Measurements from ENCODE around the gene DNM2.

The DNM2 gene

GRCh38 chr19:10805758-10806247 is 87.9 kb downstream of the DNM2 start:
- Histone ChIP-seq H2BK120ac (ENCODE audit: low read depth, low read length) (no peak overlapping the region), H3K56ac (ENCODE audit: low read length) (no peak overlapping the region), H4K5ac (ENCODE audit: low read length) (no peak overlapping the region), H3K4me2 (ENCODE audit: low read length) (no peak overlapping the region), H3K4me3 (ENCODE audit: low read length) (no peak overlapping the region), H2AK5ac (ENCODE audit: low read length) (no peak overlapping the region), H2BK15ac (replicated peaks; ENCODE audit: low read depth) (no peak overlapping the region), H2BK5ac (ENCODE audit: low read length) (no peak overlapping the region), H3K9ac (ENCODE audit: low read length) (no peak overlapping the region), H3K27me3 (ENCODE audit: insufficient read depth, low read length, poor library complexity) (no peaks in the 10 kb centered on the region), H3K27ac (ENCODE audit: low read depth, low read length) (no peak overlapping the region), H3K79me2 (ENCODE audit: control insufficient read depth, insufficient read depth, low read length) (no peaks in the 10 kb centered on the region), H3K4me1 (ENCODE audit: control insufficient read depth, low read depth, low read length) (no peaks in the 10 kb centered on the region), H3K36me3 (ENCODE audit: control insufficient read depth, insufficient read depth, low read length) (peaks cover 3% of the 10 kb centered on the region), H3K23ac (ENCODE audit: low read length) (no peak overlapping the region), H4K8ac (ENCODE audit: low read depth, low read length) (no peak overlapping the region), H3K18ac (ENCODE audit: low read length) (no peak overlapping the region), H3K79me1 (ENCODE audit: low read length) (no peaks in the 10 kb centered on the region), H3K4ac (ENCODE audit: low read depth, low read length) (no peak overlapping the region)
- no CpG with 5 or more reads among the region's 11 CpGs for WGBS (ENCODE audit: extremely low coverage, insufficient coverage, low lambda C conversion rate)
- DNase-seq = no peak

GRCh38 chr19:10808937-10809649 is 91.2 kb downstream of the DNM2 start:
- H3K4me3 ChIP-seq (ENCODE audit: low read length) = no peak overlapping the region
- H3K4me1 ChIP-seq (ENCODE audit: control insufficient read depth, low read depth, low read length) = no peaks in the 10 kb centered on the region
- no peak overlapping the region for H2BK120ac ChIP-seq (ENCODE audit: low read depth, low read length)
- H3K9ac ChIP-seq (ENCODE audit: low read length) = no peak overlapping the region
- no peaks in the 10 kb centered on the region for H3K79me1 ChIP-seq (ENCODE audit: low read length)
- H2BK5ac ChIP-seq (ENCODE audit: low read length) = no peak overlapping the region
- no peak for DNase-seq
- H3K79me2 ChIP-seq (ENCODE audit: control insufficient read depth, insufficient read depth, low read length) = no peaks in the 10 kb centered on the region
- no peak overlapping the region for H2BK15ac ChIP-seq (replicated peaks; ENCODE audit: low read depth)
- no peak overlapping the region for H3K27ac ChIP-seq (ENCODE audit: low read depth, low read length)
- no peak overlapping the region for H3K23ac ChIP-seq (ENCODE audit: low read length)
- no CpG with 5 or more reads among the region's 10 CpGs for WGBS (ENCODE audit: extremely low coverage, insufficient coverage, low lambda C conversion rate)
- no peak overlapping the region for H4K8ac ChIP-seq (ENCODE audit: low read depth, low read length)
- no peaks in the 10 kb centered on the region for H3K27me3 ChIP-seq (ENCODE audit: insufficient read depth, low read length, poor library complexity)
- H4K5ac ChIP-seq (ENCODE audit: low read length) = no peak overlapping the region
- H3K36me3 ChIP-seq (ENCODE audit: control insufficient read depth, insufficient read depth, low read length) = peaks cover 3% of the 10 kb centered on the region
- H3K4me2 ChIP-seq (ENCODE audit: low read length) = no peak overlapping the region
- H3K4ac ChIP-seq (ENCODE audit: low read depth, low read length) = no peak overlapping the region
- no peak overlapping the region for H3K56ac ChIP-seq (ENCODE audit: low read length)
- no peak overlapping the region for H2AK5ac ChIP-seq (ENCODE audit: low read length)
- H3K18ac ChIP-seq (ENCODE audit: low read length) = no peak overlapping the region

- H2BK15ac ChIP-seq (replicated peaks; ENCODE audit: low read depth) = no peak overlapping the region
- no peaks in the 10 kb centered on the region for H3K79me2 ChIP-seq (ENCODE audit: control insufficient read depth, insufficient read depth, low read length)
- no peak for DNase-seq
- no peaks in the 10 kb centered on the region for H3K27me3 ChIP-seq (ENCODE audit: insufficient read depth, low read length, poor library complexity)
- no peak overlapping the region for H3K23ac ChIP-seq (ENCODE audit: low read length)
- no peak overlapping the region for H3K4me3 ChIP-seq (ENCODE audit: low read length)
- H2BK5ac ChIP-seq (ENCODE audit: low read length) = no peak overlapping the region
- H3K4ac ChIP-seq (ENCODE audit: low read depth, low read length) = no peak overlapping the region
- no CpG with 5 or more reads among the region's 15 CpGs for WGBS (ENCODE audit: extremely low coverage, insufficient coverage, low lambda C conversion rate)
- H3K36me3 ChIP-seq (ENCODE audit: control insufficient read depth, insufficient read depth, low read length) = peaks cover 3% of the 10 kb centered on the region
- H2BK120ac ChIP-seq (ENCODE audit: low read depth, low read length) = no peak overlapping the region
- H3K4me1 ChIP-seq (ENCODE audit: control insufficient read depth, low read depth, low read length) = no peaks in the 10 kb centered on the region
- no peak overlapping the region for H3K18ac ChIP-seq (ENCODE audit: low read length)
- H3K79me1 ChIP-seq (ENCODE audit: low read length) = no peaks in the 10 kb centered on the region
- no peak overlapping the region for H3K56ac ChIP-seq (ENCODE audit: low read length)
- no peak overlapping the region for H4K5ac ChIP-seq (ENCODE audit: low read length)
- no peak overlapping the region for H3K9ac ChIP-seq (ENCODE audit: low read length)
- no peak overlapping the region for H3K27ac ChIP-seq (ENCODE audit: low read depth, low read length)
- H4K8ac ChIP-seq (ENCODE audit: low read depth, low read length) = no peak overlapping the region
- H3K4me2 ChIP-seq (ENCODE audit: low read length) = no peak overlapping the region
- no peak overlapping the region for H2AK5ac ChIP-seq (ENCODE audit: low read length)
Measured at GRCh38 chr19:10809651-10810285, 91.9 kb downstream of the DNM2 start.

GRCh38 chr19:10811391-10812111 is 93.7 kb downstream of the DNM2 start:
- H3K79me2 ChIP-seq (ENCODE audit: control insufficient read depth, insufficient read depth, low read length) = no peaks in the 10 kb centered on the region
- H2BK5ac ChIP-seq (ENCODE audit: low read length) = no peak overlapping the region
- no peak overlapping the region for H3K18ac ChIP-seq (ENCODE audit: low read length)
- peak overlapping the region; percentile 15 for H3K56ac ChIP-seq (ENCODE audit: low read length)
- no peak overlapping the region for H4K5ac ChIP-seq (ENCODE audit: low read length)
- H3K4ac ChIP-seq (ENCODE audit: low read depth, low read length) = no peak overlapping the region
- H2AK5ac ChIP-seq (ENCODE audit: low read length) = no peak overlapping the region
- no peaks in the 10 kb centered on the region for H3K79me1 ChIP-seq (ENCODE audit: low read length)
- no CpG with 5 or more reads among the region's 17 CpGs for WGBS (ENCODE audit: extremely low coverage, insufficient coverage, low lambda C conversion rate)
- no peak for DNase-seq
- peaks cover 3% of the 10 kb centered on the region for H3K36me3 ChIP-seq (ENCODE audit: control insufficient read depth, insufficient read depth, low read length)
- no peak overlapping the region for H4K8ac ChIP-seq (ENCODE audit: low read depth, low read length)
- H3K27ac ChIP-seq (ENCODE audit: low read depth, low read length) = no peak overlapping the region
- no peak overlapping the region for H3K4me3 ChIP-seq (ENCODE audit: low read length)
- no peak overlapping the region for H3K23ac ChIP-seq (ENCODE audit: low read length)
- H2BK120ac ChIP-seq (ENCODE audit: low read depth, low read length) = no peak overlapping the region
- H3K27me3 ChIP-seq (ENCODE audit: insufficient read depth, low read length, poor library complexity) = no peaks in the 10 kb centered on the region
- no peak overlapping the region for H2BK15ac ChIP-seq (replicated peaks; ENCODE audit: low read depth)
- no peak overlapping the region for H3K9ac ChIP-seq (ENCODE audit: low read length)
- no peak overlapping the region for H3K4me2 ChIP-seq (ENCODE audit: low read length)
- H3K4me1 ChIP-seq (ENCODE audit: control insufficient read depth, low read depth, low read length) = no peaks in the 10 kb centered on the region

DNA sequence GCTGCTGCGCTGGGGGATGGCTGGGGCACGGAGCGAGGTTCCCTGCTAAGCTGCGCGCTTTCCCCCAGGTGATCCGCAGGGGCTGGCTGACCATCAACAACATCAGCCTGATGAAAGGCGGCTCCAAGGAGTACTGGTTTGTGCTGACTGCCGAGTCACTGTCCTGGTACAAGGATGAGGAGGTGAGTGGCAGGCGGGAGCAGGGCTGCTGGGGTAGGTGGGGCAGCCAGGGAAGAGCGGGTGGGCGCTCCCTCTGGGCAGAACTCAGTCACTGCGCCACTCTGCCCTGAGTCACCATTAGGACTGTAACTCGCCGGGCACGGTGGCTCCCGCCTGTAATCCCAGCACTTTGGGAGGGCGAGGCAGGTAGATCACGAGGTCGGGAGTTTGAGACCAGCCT is 94.3 kb downstream of the DNM2 start:
- H3K36me3 ChIP-seq (ENCODE audit: control insufficient read depth, insufficient read depth, low read length) = peaks cover 3% of the 10 kb centered on the region

More for the DNA sequence above, 94.3 kb downstream of the DNM2 start:
- Histone ChIP-seq H3K79me2 (ENCODE audit: control insufficient read depth, insufficient read depth, low read length) (no peaks in the 10 kb centered on the region), H2BK15ac (replicated peaks; ENCODE audit: low read depth) (no peak overlapping the region), H3K4me1 (ENCODE audit: control insufficient read depth, low read depth, low read length) (no peaks in the 10 kb centered on the region), H2AK5ac (ENCODE audit: low read length) (no peak overlapping the region), H3K79me1 (ENCODE audit: low read length) (no peaks in the 10 kb centered on the region), H2BK120ac (ENCODE audit: low read depth, low read length) (no peak overlapping the region), H3K27me3 (ENCODE audit: insufficient read depth, low read length, poor library complexity) (no peaks in the 10 kb centered on the region), H3K4me2 (ENCODE audit: low read length) (no peak overlapping the region), H3K56ac (ENCODE audit: low read length) (peak overlapping the region; percentile 25), H3K9ac (ENCODE audit: low read length) (no peak overlapping the region), H4K8ac (ENCODE audit: low read depth, low read length) (no peak overlapping the region), H3K18ac (ENCODE audit: low read length) (no peak overlapping the region), H4K5ac (ENCODE audit: low read length) (no peak overlapping the region), H3K4me3 (ENCODE audit: low read length) (no peak overlapping the region), H2BK5ac (ENCODE audit: low read length) (no peak overlapping the region), H3K4ac (ENCODE audit: low read depth, low read length) (no peak overlapping the region), H3K27ac (ENCODE audit: low read depth, low read length) (no peak overlapping the region), H3K23ac (ENCODE audit: low read length) (no peak overlapping the region)
- DNase-seq = peak; percentile 38
- WGBS (ENCODE audit: extremely low coverage, insufficient coverage, low lambda C conversion rate) = no CpG with 5 or more reads among the region's 19 CpGs

All from mesendoderm (in vitro differentiated cells).